Upper lobe of left lung (tissue), 6 donors: ENCODE results near the gene ERC1. TPM values are rescaled to one million over a fixed set of nuclear protein-coding genes. Genes with fewer than 3 reads are reported as not detected.

Source experiments
- ATAC-seq, 2 donors: fragments of 200-7000 bp; cut with Tn5 transposase; one replicate each; pipeline ENCODE4 v1.9.1; 2022; ENCODE audit warnings: mild to moderate bottlenecking in 2 of 2, moderate library complexity in 2 of 2; ENCODE audit not compliant: low FRiP score in 2 of 2
- DNase-seq, 2 donors: peaks; one replicate each; pipeline ENCODE4 v3.0.0-alpha.2; 2019 to 2020
- H3K27ac ChIP-seq, 4 donors: fragments of 200-600 bp; sonication (generic); one replicate each; pipeline ENCODE4 v1.5.1; 2016 to 2019
- H3K27me3 ChIP-seq, 4 donors: fragments of 200-600 bp; sonication (generic); one replicate each; pipeline ENCODE4 v1.5.1; 2017 to 2019
- H3K36me3 ChIP-seq, 4 donors: fragments of 200-600 bp; sonication (generic); one replicate each; pipeline ENCODE4 v1.5.1; 2016 to 2019
- H3K4me1 ChIP-seq, 4 donors: fragments of 200-600 bp; sonication (generic); one replicate each; pipeline ENCODE4 v1.5.1; 2018 to 2019
- H3K4me3 ChIP-seq, 4 donors: fragments of 200-600 bp; sonication (generic); one replicate each; pipeline ENCODE4 v1.5.1; 2017 to 2019; ENCODE audit warnings: mild to moderate bottlenecking in 2 of 4, moderate library complexity in 1 of 4
- H3K9me3 ChIP-seq, 4 donors: fragments of 200-600 bp; sonication (generic); one replicate each; pipeline ENCODE4 v1.5.1; 2018 to 2019
- CTCF ChIP-seq, 6 experiments: fragments of 450-650 bp in 4 of 6; fragments of 200-600 bp in 2 of 6; sonication (generic) in 2 of 6; IDR thresholded peaks; one replicate each; pipeline ENCODE4 v1.5.1; 2016 to 2019; ENCODE audit warnings: antibody characterized with exemption in 6 of 6
- EP300 ChIP-seq, 4 donors: sonication (generic); formaldehyde crosslinking; IDR thresholded peaks; one replicate each; pipeline ENCODE4 v1.5.1; 2017; ENCODE audit warnings: antibody characterized with exemption in 4 of 4, control low read depth in 2 of 4
- POLR2A ChIP-seq, 4 donors: fragments of 450-650 bp; IDR thresholded peaks; one replicate each; pipeline ENCODE4 v1.5.1; 2016 to 2017; ENCODE audit warnings: antibody characterized with exemption in 4 of 4, mild to moderate bottlenecking in 2 of 4
- POLR2AphosphoS5 ChIP-seq, 2 donors: sonication (generic); formaldehyde crosslinking; IDR thresholded peaks; one replicate each; pipeline ENCODE4 v1.5.1; 2017; ENCODE audit warnings: antibody characterized with exemption in 2 of 2
- WGBS, 2 donors: methylation state at CpG; one replicate each; pipeline ENCODE4 v1.1.5; 2017 to 2018; 5-methylcytosine and 5-hydroxymethylcytosine counted together
- total RNA-seq, 6 donors: library from RNA; depleted of rRNA in 4 of 6; stranded (reverse); fragments of >200 nt in 4 of 6; gene quantifications; one replicate each; pipeline versions ENCODE4 v1.1.0 to v1.2.1, GENCODE V29; 2016 to 2021
- donor health status: DM: no; HTN: no; CAD: no; lungs with moderate emphysema.
- donor health status: DM: no; HTN: yes; CAD: no; lungs with severe emphysema.

The ERC1 gene
- total RNA-seq, 6 donors from 2014 or later = 37.7 to 158 (median 60.1) TPM

- H3K4me3 ChIP-seq = no peak overlapping the region
- H3K27me3 ChIP-seq = no peaks in the 10 kb centered on the region
- DNase-seq = no peak
- H3K27ac ChIP-seq = no peak overlapping the region
- H3K4me1 ChIP-seq = peaks cover 0 to 11% (median 0%) of the 10 kb centered on the region in 4 donors
- peaks cover 0 to 3% (median 0%) of the 10 kb centered on the region in 4 donors for H3K36me3 ChIP-seq
- no peaks in the 10 kb centered on the region for H3K9me3 ChIP-seq
- WGBS, 2 donors = 73% methylated on average over 2 of the region's 2 CpGs
- no peak for ATAC-seq
- TF ChIP-seq CTCF (IDR thresholded peaks at IDR 0.05) (no peak), POLR2A (IDR thresholded peaks at IDR 0.05) (no peak)
These were observed 111.1 kb downstream of the ERC1 start for GRCh38 chr12:1102115-1102514.

GRCh38 chr12:1102791-1103450 lies 111.9 kb downstream of the ERC1 start:
- TF ChIP-seq CTCF (IDR thresholded peaks at IDR 0.05) = no peak
- no peak for TF ChIP-seq POLR2A (IDR thresholded peaks at IDR 0.05)
- TF ChIP-seq EP300 (IDR thresholded peaks at IDR 0.05) = no peak
- TF ChIP-seq POLR2AphosphoS5 (IDR thresholded peaks at IDR 0.05) = no peak
- H3K9me3 ChIP-seq = no peaks in the 10 kb centered on the region
- no peaks in the 10 kb centered on the region for H3K27me3 ChIP-seq
- peaks cover 0 to 6% (median under 1%) of the 10 kb centered on the region in 4 donors for H3K4me1 ChIP-seq
- WGBS, 2 donors = 81 to 82% methylated on average over 10 of the region's 10 CpGs
- ATAC-seq (no peak), DNase-seq (no peak)
- no peak overlapping the region for H3K27ac ChIP-seq
- no peak overlapping the region for H3K4me3 ChIP-seq
- H3K36me3 ChIP-seq = peaks cover 0 to 3% (median 0%) of the 10 kb centered on the region in 4 donors

- no peak overlapping the region for H3K27ac ChIP-seq
- no peaks in the 10 kb centered on the region for H3K27me3 ChIP-seq
- no peaks in the 10 kb centered on the region for H3K9me3 ChIP-seq
- WGBS, 2 donors = 98 to 100% methylated on average over 3 of the region's 3 CpGs
- no peak overlapping the region for H3K4me3 ChIP-seq
- no peak for DNase-seq
- no peak for ATAC-seq
- peaks cover 0 to 6% (median 2%) of the 10 kb centered on the region in 4 donors for H3K4me1 ChIP-seq
- TF ChIP-seq EP300 (IDR thresholded peaks at IDR 0.05) (no peak), CTCF (IDR thresholded peaks at IDR 0.05) (no peak), POLR2AphosphoS5 (IDR thresholded peaks at IDR 0.05) (no peak), POLR2A (IDR thresholded peaks at IDR 0.05) (no peak)
- H3K36me3 ChIP-seq = peaks cover 0 to 3% (median 0%) of the 10 kb centered on the region in 4 donors
These were observed 112.6 kb downstream of the ERC1 start for GRCh38 chr12:1103632-1104031.

GRCh38 chr12:1104088-1104800 lies 113.2 kb downstream of the ERC1 start:
- DNase-seq = no peak
- ATAC-seq = no peak

More at GRCh38 chr12:1104088-1104800, 113.2 kb downstream of the ERC1 start:
- TF ChIP-seq POLR2A (IDR thresholded peaks at IDR 0.05) (no peak), EP300 (IDR thresholded peaks at IDR 0.05) (no peak), POLR2AphosphoS5 (IDR thresholded peaks at IDR 0.05) (no peak), CTCF (IDR thresholded peaks at IDR 0.05) (no peak)
- H3K4me1 ChIP-seq = peaks cover 0 to 6% (median 2%) of the 10 kb centered on the region in 4 donors
- no peak overlapping the region for H3K27ac ChIP-seq
- peaks cover 0 to 3% (median 0%) of the 10 kb centered on the region in 4 donors for H3K36me3 ChIP-seq
- 88 to 90% methylated on average over 8 of the region's 8 CpGs for WGBS, 2 donors
- no peak overlapping the region for H3K4me3 ChIP-seq
- H3K9me3 ChIP-seq = no peaks in the 10 kb centered on the region
- H3K27me3 ChIP-seq = no peaks in the 10 kb centered on the region
